GM21526 (cell line): ENCODE data around the gene DNAJC12.
"Not testable (repeated sequence)": the region's sequence is repeated elsewhere in the genome, so short reads cannot be mapped to it uniquely, and the experiment has no call there.

Experiments used
- ATAC-seq: cut with Tn5 transposase; IDR thresholded peaks from one replicate; pipeline ENCODE4 v1.9.1; 2021; ENCODE audit warnings: moderate library complexity; ENCODE audit not compliant: unreplicated experiment, low FRiP score

DNAJC12 gene

GRCh38 chr10:67837541-67838314 is at the start of gene DNAJC12:
Gene DNAJC12, minus strand, starts transcription at chr10:67838188. Its CDS starts 177 bp downstream, at chr10:67838011.
- ATAC-seq: no peak

DNA sequence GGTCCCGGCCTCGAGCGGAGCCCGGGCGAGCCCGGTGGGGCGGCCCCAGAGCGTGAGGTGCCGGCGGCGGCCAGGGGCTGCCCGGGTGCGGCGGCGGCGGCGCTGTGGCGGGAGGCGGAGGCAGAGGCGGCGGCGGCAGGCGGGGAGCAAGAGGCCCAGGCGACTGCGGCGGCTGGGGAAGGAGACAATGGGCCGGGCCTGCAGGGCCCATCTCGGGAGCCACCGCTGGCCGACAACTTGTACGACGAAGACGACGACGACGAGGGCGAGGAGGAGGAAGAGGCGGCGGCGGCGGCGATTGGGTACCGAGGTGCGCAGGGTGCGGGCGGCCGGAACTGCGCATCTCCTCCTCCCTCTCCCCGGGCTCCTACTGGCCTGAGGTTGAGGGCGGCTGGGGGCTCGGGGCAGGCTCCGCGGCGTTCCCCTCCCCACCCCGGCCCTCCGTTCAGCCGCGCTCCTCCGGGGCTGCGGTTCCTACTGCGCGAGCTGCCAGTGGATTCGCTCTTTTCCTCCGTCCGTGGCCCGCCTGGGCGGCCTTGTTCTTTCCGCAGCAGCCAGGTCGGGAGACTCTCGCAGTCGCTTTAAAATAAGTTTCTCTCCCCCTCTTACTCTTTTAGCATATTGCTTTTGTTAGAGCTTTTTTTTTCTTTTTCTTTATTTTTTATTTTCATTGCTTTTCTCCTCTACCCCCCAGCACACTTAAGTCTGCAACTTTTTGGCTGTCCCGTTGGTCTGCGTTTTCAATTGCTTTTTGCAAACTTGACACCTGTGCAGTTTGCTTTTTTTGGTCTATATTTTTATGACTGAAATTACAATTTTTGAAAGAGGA is 47.1 kb upstream of the DNAJC12 start:
- peak; percentile 55 for ATAC-seq

GRCh38 chr10:67884313-67884841 is 46.4 kb upstream of the DNAJC12 start, which contains the start of gene SIRT1:
Gene SIRT1, plus strand, starts transcription at chr10:67884656. Its CDS starts 66 bp downstream, at chr10:67884722.
- ATAC-seq: peak; percentile 82

DNA sequence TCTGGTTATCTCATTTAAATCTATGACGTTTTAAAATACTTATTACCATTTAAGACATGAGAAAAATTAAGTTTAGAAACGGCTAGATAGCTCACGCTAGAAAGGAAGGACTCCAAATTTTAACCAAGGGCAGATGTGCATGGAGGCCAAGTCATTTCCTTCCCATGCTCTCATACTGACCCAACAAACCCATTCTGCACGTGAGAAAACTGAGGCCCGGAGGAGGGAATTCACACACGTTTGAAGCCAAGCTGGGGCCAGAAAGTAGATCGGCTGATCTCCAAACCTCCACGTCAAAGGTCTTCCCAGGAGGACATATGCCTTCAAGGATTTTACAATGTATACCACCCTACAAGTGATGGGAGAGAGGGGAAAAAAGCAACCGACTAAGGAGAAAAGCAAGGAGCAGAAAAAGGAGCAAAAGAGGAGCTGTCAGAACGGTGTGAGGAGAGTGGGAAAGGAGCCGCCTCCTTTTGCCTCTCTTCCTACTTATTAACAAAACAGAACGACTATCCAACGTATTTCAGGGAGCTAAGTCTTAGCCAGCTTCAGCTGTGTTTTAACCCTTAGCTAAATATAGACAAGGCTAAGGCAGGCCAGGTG is 45.8 kb upstream of the DNAJC12 start:
- no peak for ATAC-seq

GRCh38 chr10:67878133-67878532 is 40.1 kb upstream of the DNAJC12 start:
- no peak for ATAC-seq

DNA sequence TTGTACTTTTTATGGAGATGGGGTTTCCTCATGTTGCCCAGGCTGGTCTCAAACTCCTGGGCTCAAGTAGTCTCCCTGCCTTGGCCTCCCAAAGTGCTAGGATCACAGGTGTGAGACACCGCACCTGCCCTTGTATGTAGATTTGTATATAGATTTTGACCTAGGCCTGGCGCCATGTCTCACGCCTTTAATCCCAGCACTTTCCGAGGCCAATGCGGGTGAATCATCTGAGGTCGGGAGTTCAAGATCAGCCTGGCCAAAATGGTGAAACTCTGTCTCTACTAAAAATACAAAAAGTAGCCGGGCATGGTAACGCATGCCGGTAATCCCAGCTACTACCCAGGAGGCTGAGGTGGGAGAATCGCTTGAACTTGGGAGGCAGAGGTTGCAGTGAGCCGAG is 39.4 kb upstream of the DNAJC12 start:
- ATAC-seq: not testable (repeated sequence)

DNA sequence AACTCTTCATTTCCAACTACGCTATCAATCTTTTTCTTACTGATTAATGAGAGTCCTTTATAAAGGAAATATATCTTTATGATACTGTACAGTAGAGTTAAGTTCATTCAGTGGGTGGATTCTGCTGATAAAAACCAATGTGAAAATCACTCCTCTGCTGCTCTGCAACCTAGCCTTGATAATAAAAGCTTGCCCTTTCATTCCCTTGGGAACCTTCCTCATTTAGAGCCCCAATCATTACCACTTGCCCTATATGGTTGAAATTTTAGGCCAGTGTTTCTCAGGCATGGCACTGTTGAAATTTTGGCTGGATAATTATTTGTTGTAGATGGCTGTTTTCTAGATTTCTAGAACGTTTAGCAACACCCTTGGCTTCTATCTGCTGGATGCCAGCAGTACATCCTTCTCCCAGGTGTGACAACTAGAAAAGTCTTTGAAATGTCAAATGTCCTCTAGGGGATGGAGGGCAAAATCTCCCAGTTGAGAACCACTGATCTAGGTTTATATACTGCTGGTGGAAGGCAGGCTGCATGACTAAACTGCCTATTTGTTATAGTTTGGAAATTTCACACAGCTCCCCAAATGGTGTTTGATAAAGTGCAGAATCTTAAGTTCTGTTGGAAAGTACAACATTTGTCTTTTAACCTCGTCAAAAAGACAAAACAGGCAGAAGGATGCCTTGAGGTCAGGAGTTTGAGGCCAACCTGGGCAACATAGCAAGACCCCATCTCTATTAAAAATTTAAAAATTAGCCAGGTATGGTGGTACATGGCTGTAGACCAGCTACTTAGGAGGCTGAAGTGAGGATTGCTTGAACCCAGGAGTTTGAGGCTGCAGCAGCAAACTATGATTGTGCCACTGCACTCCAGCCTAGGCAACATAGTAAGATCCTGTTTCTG is 37.6 kb upstream of the DNAJC12 start:
- ATAC-seq: no peak

- no peak for ATAC-seq
Observed at GRCh38 chr10:67869996-67870395, 32.0 kb upstream of the DNAJC12 start.

DNA sequence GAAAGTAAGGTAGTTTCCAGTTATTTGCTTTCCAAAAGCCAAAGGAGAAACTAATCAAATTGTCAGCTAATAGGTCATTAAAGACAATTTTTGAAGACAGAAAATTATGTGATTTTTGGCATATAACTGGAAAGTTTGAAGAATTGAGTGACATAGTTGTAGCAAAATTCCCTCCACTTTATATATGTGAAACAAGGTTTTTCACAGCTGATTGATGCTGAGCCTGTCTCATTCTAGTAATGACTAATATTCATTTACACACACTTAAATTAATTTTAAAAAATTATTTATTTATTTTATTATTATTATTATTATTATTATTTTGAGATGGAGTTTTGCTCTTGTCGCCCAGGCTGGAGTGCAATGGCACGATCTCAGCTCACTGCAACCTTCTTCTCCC is 30.1 kb upstream of the DNAJC12 start:
- ATAC-seq: no peak

GRCh38 chr10:67864607-67865371 is 26.8 kb upstream of the DNAJC12 start:
- ATAC-seq: no peak

GRCh38 chr10:67863094-67863493 is 25.1 kb upstream of the DNAJC12 start:
- no peak for ATAC-seq

DNA sequence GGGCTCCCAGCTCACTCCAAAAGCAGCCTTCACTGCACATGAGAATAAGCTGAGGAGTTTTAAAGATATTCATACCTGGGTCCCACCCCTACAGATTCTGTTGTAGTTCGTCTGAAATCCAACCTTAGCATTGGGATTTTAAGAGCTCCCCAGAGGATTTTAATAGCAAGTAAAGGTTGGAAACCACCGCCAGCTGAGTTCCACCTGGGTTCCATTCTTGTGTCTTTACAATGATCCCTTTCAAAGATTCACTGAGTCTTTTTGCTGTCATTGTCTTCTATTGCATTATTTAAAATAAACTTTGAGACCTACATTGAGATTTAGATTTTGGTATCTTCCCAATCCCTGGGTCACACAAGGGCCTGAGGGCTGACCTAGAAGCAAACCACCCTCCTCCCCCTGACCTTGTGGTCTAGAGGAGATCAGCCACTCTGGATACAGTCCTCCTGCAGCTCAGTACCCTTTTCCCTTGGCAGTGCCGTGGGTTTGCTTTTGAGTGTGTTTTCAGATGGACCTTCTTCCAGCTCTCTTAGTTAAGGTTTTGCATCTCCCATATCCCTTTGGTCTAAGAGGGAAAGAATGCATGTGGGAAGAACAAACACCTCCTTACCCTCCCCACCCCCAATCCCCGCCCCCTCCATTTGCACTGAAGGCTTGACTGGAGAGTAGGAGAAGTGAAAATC is 23.9 kb upstream of the DNAJC12 start:
- ATAC-seq: no peak

GRCh38 chr10:67858971-67859370 is 21.0 kb upstream of the DNAJC12 start:
- ATAC-seq: no peak

GRCh38 chr10:67853512-67853911 is 15.5 kb upstream of the DNAJC12 start:
- no peak for ATAC-seq

DNA sequence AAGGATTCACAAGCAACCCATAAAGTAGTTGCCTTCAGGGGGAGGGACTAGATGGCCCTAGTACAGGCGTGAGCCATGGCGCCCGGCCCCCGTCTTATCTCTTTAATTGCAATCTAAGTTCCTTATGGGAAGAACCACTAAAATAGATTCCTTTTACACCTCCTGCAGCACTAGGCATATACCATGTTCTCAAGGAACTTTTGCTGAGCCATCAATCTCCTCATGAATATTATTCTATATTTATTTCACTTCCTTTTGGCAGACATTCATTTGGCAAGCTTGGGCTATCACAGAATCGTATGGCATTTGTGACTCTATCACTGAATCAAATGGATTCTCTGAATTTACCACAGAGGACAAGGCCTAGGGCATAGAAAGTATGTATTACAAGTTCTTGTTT is 14.8 kb upstream of the DNAJC12 start:
- ATAC-seq: no peak

- ATAC-seq: no peak
Observed at GRCh38 chr10:67851186-67851585, 13.2 kb upstream of the DNAJC12 start.

DNA sequence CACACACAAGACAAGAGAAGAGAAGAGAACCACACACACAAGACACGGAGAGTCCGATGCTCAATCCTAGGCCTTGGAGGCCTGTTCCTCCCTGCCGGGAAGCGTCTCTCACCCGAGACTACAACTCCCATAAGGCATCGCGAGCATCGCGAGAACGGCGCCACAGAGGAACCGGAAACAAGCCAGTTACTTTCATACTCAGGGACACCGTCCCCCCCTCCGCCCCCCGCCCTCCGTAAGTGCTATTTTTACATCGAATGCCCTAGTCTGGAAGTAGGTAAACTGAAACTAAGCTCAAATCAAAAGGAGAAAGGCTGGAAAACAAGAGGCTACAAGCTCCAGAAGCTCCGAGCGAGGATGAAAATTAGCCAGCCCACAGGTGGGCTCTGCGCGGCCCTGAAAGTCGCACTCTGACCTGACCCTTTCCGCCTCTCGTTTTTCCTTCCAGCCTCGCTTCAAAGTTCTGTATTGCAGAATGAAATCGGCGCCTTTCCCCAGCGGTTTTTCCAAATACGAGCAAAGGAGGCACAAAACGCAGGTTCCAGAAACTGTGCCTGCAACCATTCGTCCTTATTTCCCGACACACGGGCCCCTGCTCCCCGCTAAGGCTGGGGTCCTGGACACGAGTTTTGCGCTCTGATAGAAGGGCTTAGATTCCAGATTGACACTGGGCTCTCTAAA is 11.5 kb upstream of the DNAJC12 start:
- peak; percentile 92 for ATAC-seq

DNA sequence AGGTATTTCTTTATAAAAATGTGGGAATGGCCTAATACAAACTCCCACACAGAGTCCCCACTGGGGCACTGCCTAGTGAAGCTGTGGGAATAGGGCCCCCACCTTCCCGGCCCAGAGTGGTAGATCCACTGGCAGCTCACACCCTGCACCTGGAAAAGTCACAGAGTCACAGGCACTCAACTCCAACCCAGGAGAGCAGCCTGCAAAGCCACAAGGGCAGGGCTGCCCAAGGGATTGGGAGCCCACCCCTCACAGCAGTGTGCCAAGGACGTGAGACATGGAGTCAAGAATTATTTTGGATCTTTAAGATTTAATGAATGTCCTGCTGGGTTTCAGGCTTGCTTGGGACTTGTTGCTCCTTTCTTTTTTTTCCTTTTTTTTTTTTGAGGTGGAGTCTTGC is 5.3 kb upstream of the DNAJC12 start:
- ATAC-seq: no peak
